ENCODE measurements around the gene ZCCHC24.
"Not testable (repeated sequence)": the region's sequence is repeated elsewhere in the genome, so short reads cannot be mapped to it uniquely, and the experiment has no call there.

Gene ZCCHC24

DNA sequence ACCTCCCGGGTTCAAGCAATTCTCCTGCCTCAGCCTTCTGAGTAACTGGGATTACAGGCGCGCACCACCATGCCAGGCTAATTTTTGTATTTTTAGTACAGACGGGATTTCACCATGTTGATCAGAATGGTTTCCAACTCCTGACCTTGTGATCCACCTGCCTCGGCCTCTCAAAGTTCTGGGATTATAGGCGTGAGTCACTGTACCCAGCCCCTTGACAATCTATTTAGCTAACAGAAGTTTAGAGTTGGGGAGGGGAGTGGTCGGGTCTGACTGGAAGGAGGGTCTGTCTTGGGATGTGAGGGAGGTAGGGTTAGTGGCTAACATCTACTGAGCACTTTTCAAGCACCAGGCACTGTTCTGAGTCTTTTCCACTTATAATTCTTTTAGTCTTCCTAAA is 27.0 kb upstream of the ZCCHC24 start:
- DNase-seq (ENCODE audit: low read depth): no peak

DNA sequence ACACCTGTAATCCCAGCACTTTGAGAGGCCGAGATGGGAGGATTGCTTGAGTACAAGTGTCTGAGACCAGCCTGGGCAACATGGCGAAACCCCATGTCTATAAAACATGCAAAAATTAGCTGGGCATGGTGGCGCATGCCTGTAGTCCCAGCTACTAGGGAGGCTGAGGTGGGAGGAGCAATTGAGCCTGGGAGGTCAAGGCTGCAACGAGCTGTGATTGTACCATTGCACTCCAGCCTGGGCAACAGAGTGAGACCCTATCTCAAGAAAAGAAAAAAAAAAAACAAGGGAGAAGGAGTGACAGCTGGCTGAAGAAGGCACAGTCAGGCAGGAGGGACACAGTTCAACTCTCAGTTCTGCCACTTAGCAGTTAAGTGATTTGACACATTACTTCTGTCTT is 26.4 kb upstream of the ZCCHC24 start:
- DNase-seq (ENCODE audit: low read depth): no peak

DNA sequence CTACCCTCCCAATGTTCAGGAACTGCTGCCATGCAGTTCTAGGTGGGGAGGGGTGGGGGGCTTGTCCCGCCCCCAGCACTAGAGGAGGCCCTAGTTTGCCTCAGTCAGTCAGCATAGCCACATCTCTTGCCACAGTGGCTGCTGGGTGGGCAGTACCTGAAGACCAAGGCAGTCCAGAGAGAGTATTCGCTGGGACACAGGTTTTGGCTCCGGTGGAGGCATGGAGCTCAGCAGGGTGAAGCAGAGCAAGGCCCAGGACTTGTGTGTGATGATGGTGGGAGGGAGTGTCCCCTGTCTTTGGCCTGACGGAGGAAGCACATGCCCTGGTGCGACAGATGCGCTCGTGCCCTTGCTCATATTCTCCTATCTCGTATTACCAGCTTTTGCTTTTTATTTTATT is 24.7 kb upstream of the ZCCHC24 start:
- no peak for DNase-seq (ENCODE audit: low read depth)

DNA sequence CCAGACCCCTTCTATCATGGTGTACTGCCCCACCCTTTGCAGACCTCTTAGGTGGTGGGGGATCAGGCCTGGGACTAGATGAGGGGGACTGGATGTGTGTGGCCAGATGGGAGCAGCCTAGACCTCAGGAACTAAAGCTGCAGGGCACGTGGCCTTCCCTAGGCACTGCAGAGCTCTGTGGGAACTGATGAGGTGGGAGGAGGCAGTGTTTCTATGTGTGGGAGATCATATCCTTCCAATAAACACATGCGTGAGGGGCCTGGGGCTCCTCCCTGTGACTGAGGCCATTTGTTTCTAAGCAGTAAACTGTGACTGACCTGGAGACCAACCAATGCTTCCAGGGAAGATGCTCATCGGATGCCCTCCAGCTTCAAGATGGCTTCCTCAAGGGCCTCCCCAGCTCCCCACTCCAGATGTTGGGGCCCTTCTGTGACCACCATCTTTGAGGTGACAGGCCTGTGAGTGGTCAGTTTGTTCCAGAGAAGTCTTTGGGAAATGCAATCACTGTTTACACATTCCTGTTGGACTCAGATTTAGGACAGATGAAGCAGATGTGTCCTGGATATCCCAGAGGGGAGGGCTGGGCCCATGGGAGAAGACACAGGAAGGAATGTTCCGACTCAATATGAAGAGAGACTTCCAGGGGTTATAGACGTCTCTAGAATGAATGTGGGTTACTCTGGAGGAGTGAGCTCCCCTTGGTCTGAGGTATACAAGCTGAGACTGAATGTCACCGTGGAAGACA is 23.6 kb upstream of the ZCCHC24 start:
- no peak for DNase-seq (ENCODE audit: low read depth)

DNA sequence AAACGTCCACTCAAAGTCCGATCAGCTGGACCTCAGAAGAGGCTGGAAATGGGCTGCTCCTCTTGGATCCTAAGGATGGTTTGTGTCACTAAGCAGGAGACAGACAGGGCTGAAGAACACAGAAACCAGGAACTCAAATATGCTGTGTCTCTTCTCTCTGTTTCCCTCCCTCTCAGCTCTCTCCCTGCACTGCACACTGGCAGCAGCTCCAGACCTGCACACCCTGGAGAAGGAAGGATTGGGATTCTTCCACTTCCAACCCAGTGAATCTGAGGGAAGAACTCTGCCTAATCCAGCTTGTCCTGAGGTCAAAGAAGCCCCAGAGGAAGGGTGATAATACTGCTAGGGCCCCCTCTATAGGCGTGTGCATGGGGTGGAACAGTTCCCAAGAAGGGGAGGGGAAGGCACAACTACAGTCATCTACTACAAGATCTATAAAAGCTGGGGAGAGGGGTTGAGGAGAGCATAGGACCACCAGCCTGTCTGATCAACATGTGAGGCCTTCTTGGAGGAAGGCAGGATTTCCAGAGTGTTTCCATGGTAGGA is 22.7 kb upstream of the ZCCHC24 start:
- no peak for DNase-seq (ENCODE audit: low read depth)

DNA sequence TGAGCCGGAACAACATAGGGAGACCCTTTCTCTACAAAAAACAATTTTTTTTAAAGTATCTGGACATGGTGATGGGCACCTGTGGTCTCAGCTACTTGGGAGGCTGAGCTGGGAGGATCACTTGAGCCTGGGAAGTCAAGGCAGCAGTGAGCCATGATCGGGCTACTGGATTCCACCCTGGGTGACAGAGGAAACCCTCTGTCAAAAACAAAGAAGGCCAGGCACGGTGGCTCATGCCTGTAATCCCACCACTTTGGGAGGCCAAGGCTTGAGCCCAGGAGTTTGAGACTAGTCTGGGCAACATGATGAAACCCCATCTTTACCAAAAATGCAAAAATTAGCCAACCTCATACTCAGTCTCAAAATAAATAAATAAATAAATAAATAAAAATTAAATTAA is 19.9 kb upstream of the ZCCHC24 start:
- DNase-seq (ENCODE audit: low read depth): no peak

DNA sequence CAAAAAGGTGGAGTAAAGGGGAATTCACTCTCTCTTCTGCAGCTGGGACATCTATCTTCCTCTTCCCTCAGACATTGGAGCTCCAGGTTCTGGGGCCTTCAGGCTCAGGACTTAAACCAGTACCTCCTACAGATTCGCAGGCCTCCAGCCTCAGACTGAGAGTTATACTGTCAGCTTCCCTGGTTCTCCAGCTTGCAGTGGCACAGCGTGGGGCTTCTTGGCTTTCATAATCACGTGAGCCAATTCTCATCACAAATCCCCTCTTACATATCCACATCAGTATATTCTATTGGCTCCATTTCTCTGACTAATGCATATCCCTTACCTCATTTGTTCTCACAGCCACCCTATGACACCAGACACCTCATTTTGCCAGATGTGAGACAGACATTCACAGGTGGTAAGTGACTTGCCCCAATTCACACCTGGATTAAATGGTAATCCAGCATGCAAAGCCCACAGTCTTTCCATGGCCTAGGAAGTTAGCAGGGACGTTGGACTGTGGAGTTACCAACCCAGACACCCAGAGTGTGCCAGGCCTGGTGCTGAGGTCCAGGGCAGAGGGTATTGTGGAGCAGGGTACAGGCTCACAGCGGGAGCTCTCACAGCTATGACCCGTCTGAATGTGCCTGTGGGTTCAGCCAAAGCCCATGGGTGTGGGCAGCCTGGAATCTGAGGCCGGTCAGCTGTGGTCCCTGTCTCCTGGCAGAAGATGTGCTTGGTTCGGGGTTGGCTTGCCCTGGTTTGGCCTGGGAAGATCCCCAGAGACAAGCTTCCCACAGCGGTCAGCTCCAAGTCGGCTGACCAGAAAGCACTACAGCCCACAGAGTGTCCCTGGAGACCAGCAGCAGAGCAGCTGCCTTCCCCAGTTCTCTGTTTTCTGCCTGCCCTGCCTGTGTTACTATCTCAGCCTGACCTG is 18.4 kb upstream of the ZCCHC24 start:
- no peak for DNase-seq (ENCODE audit: low read depth)

DNA sequence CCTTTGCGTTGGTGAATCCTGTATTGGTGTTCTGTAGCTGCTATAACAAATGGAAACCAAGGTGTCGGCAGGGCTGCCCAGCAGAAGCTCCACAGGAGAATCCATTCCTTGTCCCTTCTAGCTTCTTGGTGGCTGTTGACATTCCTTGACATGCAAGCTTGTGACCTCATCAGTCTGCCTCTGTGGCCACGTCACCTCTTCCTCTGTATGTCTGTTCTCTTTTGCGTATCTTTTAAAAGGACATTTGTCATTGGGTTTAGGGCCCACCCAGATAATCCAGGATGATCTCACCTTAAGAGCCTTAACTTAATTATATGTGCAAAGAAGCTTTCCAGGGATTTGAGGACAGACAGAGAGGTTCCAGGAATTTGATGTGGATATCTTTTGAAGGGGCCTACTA is 15.3 kb upstream of the ZCCHC24 start:
- DNase-seq (ENCODE audit: low read depth): no peak

DNA sequence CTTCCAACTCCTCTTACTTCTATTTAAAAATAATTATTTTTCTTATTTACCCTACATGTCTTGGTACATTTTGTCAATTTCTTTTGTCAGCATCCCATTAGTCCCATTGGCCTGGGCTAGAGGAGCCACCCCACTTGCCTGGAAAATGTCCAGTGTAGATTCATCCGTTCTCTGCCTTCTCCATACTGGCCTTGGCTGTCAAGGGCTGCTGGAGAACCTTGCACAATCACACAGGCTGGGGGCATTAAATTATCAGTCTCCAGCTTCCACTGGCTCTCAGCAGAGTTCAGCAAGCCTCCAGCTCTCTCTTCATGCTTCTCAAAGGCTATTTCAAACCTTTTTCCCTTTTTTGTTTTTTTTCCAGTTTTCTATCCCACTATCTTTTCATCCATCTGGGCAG is 13.8 kb upstream of the ZCCHC24 start:
- no peak for DNase-seq (ENCODE audit: low read depth)

DNA sequence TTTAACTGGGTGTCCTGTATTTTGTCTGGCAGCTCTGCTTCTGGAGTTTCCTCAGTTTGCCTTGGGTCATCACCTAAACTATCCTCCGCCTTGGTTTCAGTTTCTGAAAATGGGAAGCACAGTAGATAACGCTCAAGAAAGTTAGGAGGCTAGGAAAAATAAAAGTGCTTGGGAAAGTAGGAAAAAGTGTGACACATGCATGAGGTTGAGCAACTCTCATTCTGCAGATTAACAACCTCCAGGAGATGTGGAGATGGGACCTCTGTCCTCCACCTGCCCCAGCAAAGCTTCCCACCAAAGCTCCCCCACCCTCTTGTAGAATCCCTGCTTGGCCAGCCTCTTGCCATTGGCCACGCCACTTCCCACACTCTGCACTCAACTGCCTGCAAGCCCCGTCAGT is 13.1 kb upstream of the ZCCHC24 start:
- no peak for DNase-seq (ENCODE audit: low read depth)

DNA sequence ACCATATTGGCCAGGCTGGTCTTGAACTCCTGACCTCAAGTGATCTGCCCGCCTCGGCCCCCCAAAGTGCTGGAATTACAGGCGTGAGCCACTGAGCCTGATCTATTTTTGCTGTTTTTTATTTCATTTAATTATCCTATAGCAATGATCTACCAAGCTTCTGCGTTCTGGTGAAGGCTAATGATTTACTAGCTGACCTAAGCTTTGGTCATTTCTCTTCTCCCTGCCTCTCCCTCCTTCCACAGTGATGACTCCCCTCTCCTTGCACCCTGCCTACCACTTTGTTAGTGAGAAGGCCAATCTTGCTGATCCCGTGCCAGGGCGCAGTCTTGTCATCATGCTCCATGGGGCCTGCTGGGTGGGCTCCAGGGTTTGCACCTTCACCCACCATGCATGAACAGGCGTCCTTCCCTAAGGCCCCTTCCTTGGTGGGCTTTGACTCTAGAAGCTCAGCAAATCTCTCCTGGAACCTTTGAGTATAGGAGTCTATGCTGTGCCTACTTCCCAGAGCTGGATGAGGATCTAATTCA is 11.9 kb upstream of the ZCCHC24 start:
- DNase-seq (ENCODE audit: low read depth): no peak

DNA sequence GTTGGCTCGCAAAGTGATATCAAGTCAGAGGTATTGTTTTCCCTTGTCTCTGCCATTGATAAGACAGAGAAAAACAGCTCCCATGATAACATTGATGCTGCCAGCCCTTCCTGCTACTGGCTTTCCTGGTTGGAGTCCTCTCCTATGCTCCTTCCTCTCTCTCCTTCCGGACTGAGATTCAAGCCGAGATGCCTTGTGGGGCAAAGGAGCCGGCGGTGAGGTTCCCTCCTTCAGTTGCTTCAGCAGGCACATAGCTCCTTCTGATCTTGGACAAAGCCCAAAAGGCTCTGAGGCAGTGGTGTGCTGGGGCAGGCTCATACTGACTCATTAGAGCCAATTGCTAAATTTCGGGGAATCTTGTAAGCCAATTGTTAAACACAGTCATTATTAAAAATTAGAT is 8.8 kb upstream of the ZCCHC24 start:
- no peak for DNase-seq (ENCODE audit: low read depth)

DNA sequence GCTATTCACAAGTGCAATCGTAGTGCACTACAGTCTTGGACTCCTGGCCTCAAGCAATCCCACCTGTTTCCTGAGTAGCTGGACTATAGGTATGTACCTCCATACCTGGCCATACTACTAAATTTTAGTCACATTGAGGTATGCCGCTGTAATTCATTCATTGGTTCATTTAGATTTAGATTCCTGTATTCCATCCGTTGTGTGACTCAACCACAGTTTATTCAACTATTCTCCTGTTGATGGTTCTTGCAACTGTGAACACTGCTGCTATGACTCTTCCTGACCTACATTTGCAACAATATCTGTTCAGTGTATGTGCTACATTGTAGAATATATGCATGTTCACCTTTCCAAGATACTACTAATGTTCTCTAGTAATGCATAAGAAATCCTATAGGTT is 8.0 kb upstream of the ZCCHC24 start:
- DNase-seq (ENCODE audit: low read depth): no peak

DNA sequence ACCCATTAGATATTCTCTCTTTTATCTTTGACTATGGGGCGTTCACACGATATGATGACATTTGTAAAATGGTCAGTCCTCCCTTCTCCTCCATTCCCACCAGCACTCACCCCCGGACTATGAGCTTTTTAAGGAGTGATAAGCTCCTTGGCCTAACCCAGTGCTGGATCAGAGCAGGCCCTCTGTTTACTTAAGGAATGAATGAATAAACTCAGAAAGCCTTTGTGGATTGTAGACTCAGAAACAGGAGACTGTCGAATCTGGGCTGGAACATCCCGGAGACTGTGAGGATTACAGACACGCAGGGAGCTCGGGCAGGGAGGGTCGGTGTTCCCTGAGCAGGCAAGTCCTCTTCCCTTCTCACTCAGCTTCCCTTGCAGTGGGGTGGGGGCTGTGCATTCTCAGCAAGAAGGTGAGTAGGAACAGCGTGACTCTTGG is 6.8 kb upstream of the ZCCHC24 start:
- DNase-seq (ENCODE audit: low read depth): no peak

DNA sequence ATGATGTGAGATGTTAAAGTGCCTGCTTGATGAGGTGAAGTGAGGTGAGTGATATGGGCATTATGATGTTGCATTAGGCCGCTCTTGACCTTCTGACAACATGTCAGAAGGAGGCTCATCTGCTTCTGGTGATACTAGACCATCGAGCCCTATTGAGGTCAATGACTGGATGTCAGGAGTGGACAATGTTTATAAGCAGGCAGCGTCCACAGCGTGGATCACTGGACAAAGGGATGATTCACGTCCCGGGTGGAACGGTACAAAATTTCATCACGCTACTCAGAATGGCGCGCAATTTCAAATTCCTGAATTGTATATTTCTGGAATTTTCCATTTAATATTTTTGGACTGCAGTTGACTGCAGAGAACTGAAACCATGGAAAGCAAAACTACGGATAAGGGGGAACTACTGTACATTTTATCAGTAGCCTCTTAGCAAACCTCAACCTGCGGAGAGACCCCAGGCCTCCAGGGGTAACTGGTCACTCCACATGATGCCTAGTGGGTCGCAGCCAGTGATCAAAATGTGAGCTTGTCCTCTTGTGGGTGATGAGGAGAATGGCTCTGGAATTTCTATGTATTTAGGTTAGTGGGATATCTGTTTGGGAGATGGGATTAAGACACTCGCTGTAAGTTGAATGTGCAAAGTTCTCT is 5.7 kb upstream of the ZCCHC24 start:
- DNase-seq (ENCODE audit: low read depth): no peak

DNA sequence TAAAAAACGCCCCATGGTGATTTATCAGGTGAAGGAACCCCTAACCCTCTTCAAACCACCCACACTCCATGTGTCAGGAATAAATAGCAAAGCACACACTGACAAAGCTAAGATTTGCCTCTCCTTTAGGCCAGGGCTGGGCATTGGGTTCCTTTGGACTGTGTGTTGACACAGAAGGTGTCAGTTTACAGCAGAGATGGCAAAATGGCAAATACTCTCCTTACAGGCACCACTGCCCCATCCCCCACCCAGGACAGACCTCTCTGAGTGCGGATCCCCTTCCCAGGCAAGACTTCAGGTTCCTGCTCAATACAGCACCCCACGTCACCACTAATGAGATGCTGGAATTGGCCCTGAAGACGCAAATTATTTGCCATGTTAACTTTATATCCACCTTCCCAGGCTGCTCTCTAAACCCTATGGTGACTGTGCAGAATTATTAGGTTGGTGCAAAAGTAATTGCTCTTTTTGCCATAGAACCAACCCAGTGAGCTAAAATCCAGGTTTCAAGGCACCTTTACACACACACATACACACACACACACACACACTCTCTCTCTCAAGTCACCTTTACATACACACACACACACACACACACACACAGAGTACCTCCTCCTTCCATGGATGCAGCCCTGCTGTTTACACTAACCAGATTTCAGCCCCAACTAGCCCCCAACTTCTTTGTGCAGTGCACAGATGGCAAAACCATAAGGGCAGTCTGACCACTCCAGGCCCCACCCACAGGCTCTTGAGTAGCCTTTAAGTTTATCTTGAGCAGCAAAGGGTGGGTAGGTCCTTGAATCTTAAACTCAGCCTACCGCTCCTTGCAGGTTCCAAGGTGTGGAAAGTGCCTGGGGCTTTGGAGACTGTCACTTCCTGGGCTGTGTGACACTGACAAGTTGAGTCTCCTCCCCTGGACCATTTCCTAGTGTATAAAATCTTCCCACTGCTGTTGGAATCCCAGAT is 4.0 kb upstream of the ZCCHC24 start:
- DNase-seq (ENCODE audit: low read depth): no peak

DNA sequence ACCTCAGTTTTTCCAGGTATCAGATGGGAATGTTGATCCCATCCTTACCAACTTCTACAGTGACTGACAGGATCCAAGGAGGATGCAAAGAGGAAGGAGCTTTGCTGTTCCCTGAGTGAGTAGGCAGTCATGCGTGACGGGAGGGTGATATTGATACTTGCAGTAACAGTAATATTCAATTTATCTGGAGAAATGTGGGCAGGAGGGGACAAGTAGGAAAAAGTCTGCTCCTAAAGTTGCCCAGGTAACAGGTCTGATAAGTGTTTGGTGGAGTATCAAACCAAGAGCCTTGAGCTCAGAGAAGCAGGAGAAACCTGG is 3.3 kb upstream of the ZCCHC24 start:
- DNase-seq (ENCODE audit: low read depth): no peak

DNA sequence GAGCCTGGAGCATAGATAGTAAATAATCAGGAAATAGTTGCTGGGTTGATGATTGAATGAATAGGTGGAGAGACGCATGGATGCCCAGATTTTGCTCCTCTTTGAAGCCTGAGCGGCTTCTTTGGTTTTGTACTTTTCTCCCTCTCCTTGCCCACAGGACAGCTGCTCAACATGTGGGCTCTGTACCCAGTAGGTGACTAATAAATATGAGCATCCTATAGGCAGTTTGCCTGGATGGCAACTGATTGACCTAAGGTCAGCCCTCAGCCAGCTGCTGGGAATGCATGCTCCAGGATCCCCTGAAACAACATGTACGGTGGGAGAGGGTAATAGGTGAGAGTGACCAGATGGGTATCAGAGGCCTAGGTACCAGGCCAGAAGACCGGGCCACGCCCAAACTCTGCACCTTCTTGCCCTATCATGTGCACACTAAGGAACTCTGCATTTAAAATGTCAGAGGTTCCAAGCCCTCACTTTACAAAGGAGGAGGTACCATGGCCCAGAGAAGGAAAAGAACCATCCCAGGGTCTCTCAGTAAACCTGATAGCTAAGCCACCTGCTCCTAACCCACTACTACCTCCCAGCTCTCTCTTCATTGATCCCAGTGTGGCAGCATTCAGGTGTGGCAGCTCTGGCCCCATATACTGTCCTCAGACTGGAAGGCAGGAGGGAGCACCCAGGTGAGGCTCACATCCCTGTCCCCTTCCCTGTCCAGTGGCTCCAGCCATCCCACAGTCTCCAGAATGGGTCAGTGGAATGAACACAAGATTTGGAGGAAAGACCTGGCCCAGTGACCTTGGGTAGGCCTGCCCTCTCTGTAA is 2.7 kb upstream of the ZCCHC24 start:
- no peak for DNase-seq (ENCODE audit: low read depth)

DNA sequence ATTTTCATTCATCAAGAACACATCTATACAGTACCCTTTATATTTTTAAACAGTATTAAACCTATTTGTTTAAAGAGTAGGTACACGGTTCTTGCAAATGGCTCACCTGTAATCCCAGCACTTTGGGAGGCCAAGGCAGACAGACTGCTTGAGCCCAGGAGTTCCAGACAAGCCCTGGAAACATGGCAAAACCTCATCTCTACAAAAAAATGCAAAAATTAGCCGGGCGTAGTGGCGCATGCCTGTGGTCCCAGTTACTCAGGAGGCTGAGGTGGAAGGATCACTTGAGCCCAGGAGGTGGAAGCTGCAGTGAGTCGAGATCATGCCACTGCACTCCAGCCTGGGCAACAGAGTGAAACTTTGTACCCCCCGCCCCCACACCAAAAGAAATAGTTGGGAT is 1.8 kb upstream of the ZCCHC24 start:
- not testable (repeated sequence) for DNase-seq (ENCODE audit: low read depth)

DNA sequence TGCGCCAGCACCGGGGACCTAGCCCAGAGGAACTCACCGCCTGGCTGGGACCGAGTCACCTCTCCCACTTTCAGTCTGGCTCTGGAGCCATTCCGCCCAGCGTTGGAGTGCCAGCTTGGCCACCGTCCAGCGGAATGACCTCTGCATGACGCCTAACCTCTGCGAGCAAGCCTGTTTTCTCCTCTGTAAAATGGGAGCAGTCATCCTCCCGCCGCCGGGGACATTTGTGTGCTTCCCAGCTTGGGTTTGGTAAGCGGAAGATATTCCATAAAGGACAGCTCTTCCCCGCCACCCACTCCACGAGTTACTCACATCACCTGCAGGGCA is 1.3 kb upstream of the ZCCHC24 start:
- no peak for DNase-seq (ENCODE audit: low read depth)
